ENCODE data around the gene KLKB1.
A peak's percentile ranks its signal among the peaks of the same experiment; 100 is the strongest.

KLKB1 gene

DNA sequence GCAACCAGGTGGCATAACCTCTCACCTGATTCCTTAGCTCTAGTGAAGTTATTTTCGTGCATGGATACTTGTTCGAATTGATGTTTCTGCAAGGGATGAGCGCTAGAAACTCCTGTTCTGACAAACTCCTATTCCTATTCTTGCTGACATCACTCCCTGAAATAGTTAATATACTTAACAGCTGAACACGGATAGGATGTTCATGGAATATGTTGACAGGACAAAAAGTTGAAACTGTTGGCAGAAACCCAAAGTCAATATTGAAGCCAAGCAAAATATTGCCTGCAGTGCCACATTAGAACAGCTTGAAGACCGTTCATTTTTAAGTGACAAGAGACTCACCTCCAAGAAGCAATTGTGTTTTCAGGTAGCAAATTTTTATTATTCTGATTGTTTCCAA lies at the start of gene KLKB1:
Gene KLKB1, plus strand, starts transcription at position 287 of the 400 bp plus-strand sequence. CDS start 689 bp downstream, outside the sequence.
- no peak for DNase-seq (ENCODE audit: low spot score)

GRCh38 chr4:186188107-186188506 lies 39.2 kb upstream of the KLKB1 start:
- no peak for DNase-seq (ENCODE audit: low spot score)

DNA sequence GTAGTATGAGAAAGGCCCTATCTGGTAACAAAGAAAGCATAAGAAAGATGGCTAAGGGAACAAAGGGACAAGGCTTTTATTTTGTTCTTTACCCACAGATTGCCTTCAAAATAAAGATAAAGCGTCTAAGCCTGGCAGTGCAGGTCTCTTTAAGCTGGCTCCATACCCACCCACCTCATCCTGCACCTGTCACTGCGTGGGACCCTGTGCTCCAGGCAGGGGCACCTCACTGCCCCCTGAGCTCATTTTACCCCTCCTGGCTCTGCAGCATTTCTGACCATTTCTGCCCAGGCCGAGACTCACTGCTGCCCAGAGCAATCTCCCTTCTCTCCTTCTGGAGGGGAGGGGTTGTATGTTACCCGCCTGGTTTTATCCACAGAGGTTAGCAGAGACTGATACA lies 37.7 kb upstream of the KLKB1 start:
- no peak for DNase-seq (ENCODE audit: low spot score)

DNA sequence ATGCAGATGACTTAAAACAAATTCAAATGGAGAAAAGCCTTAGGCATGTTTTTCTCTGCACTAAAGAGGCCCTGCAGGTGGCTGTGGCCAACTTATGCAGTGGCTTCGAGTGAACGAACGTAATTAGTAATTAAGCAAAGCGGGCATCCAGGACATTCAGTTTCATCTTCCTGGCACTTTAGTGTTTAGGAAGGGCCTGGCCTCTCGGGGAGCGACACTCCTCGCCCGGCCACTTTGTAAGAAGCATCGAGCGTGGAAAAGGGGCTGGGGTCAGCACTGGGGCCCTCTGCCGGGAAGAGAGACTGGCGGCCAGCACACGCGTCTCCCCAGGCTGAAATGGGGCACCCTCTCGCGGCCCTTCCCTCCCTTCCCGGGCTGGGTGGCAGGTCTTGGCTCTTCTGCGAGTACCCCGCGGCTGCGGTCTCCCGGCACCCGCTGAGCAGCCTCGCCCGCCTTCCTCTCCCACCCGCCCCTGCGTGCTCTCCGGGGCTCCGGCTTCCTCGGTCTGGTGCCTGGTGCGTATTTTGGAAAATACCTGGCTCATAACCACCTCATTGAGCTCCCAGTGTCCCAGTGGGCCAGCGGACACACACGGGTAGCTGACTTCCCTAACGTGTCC lies 36.6 kb upstream of the KLKB1 start:
- DNase-seq (ENCODE audit: low spot score): peak; percentile 70

- peak; percentile 73 for DNase-seq (ENCODE audit: low spot score)
Observed at GRCh38 chr4:186191200-186192065, 35.9 kb upstream of the KLKB1 start, which contains the start of gene CYP4V2. Gene CYP4V2 (plus strand): TSS chr4:186191567. CDS start chr4:186191824, 257 bp downstream.

GRCh38 chr4:186192066-186192612 lies 35.2 kb upstream of the KLKB1 start:
- DNase-seq (ENCODE audit: low spot score): peak; percentile 57

DNA sequence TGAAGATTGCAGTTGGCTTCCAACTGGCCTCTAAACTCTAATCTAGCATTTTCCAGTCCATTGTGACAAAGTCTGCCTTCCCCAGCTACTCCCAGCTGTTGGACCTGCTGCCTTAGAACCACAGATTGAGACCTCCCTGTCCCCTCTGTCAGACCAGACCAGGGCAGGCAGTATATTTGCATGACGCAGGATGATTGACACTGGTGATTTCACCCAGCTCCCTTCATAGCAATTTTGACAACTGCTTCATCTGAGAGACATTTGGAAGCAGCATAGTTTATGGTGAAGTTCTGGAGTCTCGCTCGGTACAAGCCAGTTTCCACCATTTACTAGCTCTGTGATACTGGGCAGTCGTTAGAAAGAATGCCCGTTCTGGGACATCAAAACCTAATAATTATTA lies 33.5 kb upstream of the KLKB1 start:
- no peak for DNase-seq (ENCODE audit: low spot score)

GRCh38 chr4:186196063-186196462 lies 31.2 kb upstream of the KLKB1 start:
- no peak for DNase-seq (ENCODE audit: low spot score)

DNA sequence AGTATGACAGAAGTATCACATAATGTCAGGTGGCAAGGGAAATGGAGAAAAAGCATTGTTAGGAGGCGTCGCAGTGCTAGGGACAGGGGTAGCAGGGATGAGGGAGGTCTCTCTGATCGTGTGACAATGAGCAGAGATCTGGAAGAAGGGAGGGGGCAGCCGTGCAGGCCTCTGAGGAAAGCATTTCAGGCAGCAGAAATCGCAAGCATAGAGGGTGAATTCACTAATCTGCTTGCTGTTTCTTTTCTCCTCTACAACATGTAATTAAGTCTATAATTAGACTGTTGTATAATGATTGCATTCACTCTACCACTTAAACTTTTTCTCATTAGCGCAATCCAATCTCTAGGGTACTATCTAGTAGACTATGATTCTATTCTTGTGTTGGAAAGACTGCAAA lies 26.8 kb upstream of the KLKB1 start:
- DNase-seq (ENCODE audit: low spot score): no peak

- no peak for DNase-seq (ENCODE audit: low spot score)
Observed at GRCh38 chr4:186201010-186201409, 26.3 kb upstream of the KLKB1 start.

- peak; percentile 77 for DNase-seq (ENCODE audit: low spot score)
Observed at GRCh38 chr4:186201535-186202230, 25.6 kb upstream of the KLKB1 start.

GRCh38 chr4:186202490-186203140 lies 24.7 kb upstream of the KLKB1 start:
- no peak for DNase-seq (ENCODE audit: low spot score)

DNA sequence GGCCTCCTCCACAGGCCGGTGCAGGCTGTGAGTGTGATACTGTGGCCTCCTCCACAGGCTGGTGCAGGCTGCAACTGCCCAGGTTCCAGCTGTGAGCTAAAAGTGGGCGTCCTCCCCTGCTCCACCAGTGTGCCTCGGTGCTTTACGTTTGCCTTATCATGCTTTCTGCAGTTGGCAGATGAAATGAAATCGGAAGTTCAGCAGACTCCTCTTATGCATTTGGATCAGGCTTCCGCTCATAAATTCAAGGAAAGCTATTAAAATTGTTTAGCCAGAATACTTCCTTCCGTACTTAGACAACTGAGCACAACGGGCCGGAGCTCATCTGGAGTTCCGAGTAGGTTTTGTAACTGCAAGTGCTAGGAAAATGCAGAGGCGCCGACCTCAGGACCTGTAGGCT lies 23.9 kb upstream of the KLKB1 start:
- DNase-seq (ENCODE audit: low spot score): no peak

DNA sequence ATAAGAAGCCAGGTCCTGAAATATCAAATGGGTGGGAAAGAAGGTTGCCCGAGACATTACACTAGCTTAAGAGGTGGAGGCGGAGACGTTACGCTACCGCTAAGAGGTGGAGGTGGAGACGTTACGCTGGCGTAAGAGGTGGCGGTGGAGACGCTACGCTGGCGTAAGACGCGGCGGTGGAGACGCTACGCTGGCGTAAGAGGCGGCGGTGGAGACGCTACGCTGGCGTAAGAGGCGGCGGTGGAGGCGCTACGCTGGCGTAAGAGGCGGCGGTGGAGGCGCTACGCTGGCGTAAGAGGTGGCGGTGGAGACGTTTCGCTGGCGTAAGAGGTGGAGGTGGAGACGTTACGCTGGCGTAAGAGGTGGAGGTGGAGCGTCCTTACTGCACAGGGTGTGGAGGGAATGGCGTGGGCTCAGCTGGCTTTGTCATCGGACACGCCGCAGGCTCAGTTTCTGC lies 23.2 kb upstream of the KLKB1 start:
- peak; percentile 82 for DNase-seq (ENCODE audit: low spot score)

GRCh38 chr4:186204686-186205085 lies 22.6 kb upstream of the KLKB1 start:
- peak; percentile 31 for DNase-seq (ENCODE audit: low spot score)

- DNase-seq (ENCODE audit: low spot score): no peak
Observed at GRCh38 chr4:186205156-186205555, 22.2 kb upstream of the KLKB1 start.

- no peak for DNase-seq (ENCODE audit: low spot score)
Observed at GRCh38 chr4:186216465-186217024, 10.8 kb upstream of the KLKB1 start.

DNA sequence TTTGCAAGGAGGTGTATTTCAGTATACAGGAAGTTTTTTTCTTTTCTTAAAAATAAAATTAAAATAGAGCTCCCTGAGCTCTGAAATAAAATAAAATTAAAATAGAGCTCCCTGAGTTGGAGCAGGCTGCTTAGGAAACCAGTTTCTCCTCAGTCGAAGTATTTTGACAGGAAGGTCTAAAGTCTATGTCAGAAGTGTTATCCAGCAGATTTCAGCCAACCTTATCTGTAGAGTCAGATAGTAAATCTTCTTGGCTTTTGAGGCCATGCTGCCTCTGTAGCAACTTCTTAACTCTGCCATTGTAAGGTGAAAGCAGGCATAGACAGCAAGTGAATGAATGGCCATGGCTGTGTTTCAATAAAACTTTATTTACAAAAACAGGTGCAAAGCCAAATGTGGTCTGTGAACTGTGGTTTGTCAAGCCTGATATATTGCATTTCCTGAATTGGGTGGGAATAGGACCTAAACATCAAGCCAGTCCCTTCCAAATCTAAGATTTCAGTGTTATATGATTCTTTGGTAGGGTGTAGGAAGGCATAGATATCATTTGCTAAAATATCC lies 9.5 kb upstream of the KLKB1 start:
- DNase-seq (ENCODE audit: low spot score): no peak

DNA sequence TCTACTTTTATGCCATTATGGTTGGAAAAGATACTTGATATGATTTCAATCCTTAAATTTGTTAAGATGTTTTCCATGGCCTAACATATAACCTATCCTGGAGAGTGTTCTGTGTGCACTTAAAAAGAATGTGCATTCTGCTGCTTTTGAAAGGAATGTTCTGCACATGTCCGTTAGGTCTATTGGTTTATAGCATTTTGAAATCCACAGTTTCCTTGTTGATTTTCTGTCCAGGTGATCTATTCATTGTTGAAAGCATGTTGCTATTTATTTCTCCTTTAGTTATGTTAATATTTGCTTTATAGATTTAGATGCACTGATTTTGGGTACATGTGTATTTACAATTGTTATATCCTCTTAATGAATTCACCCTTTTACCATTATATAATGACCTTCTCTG lies 5.7 kb upstream of the KLKB1 start:
- no peak for DNase-seq (ENCODE audit: low spot score)

DNA sequence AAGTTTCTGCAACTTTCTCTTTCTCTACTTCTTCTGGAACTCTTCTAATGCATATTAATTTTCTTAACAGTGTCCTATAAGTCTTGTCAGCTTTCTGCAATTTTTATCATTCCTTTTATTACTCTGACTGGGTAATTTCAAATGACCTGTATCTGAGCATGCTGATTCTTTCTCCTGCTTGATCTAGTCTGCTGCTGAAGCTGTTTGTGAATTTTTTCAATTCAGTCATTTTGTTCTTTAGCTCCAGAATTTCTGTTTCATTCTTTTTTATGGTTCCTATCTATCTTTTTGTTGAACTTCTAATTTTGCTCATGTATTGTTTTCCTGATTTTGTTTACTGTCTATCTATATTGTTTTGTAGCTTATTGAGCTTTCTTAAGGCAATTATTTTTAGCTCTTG lies 1.5 kb upstream of the KLKB1 start:
- DNase-seq (ENCODE audit: low spot score): no peak

DNA sequence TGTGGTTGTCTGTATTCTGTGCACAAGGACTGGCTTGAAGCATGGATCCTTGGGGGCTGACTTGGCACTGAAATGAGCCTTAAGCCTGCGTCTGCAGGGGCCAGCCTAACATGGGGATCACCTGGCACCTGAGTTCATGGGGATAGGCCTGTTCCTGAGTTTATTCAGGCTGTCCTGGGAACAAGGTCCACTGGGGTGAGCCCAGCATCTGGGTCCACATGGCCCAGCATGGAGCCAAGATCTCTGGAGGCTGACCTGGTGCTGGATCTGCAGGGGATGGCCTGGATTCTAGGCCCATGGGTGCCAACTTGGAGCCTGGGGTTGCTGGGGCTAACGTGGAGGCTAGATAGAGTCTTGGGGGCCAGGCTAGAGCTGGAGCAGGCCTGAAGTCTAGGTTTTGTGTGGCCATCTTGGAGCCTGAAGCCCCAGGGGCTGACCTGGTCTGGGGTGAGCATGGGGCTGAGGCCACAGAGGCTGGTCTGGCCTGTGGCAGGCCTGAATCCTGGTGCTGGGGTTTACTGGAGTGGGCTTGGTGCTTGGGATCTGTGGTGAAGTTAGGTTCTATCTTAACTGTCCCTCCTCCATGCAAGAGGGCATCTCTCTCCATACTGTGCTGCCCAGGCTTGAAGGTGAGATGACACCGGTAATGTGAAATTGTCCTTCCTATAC lies 652 bp upstream of the KLKB1 start:
- no peak for DNase-seq (ENCODE audit: low spot score)

Measured in SW480 (cell line).